Memory B cell (primary cell): ENCODE measurements around the gene NOX4.
"Not testable (repeated sequence)": the region's sequence is repeated elsewhere in the genome, so short reads cannot be mapped to it uniquely, and the experiment has no call there.

Experiments
- ATAC-seq: fragments of 150-1000 bp; cut with Tn5 transposase; 2 replicates; pipeline ENCODE4 v1.10.0; 2021; ENCODE audit warnings: low read depth, mild to moderate bottlenecking, moderate library complexity
- DNase-seq, 2 donors: peaks; one replicate each; pipeline ENCODE4 v3.0.0; 2022; ENCODE audit warnings: low spot score in 2 of 2
- H3K27ac Mint-ChIP-seq: one replicate; pipeline ENCODE4 v1.8.0; 2022; ENCODE audit warnings: mild to moderate bottlenecking, moderate library complexity, mixed read lengths
- H3K27me3 Mint-ChIP-seq: one replicate; pipeline ENCODE4 v1.8.0; 2022; ENCODE audit warnings: mixed read lengths
- H3K36me3 Mint-ChIP-seq: one replicate; pipeline ENCODE4 v1.8.0; 2022; ENCODE audit warnings: mild to moderate bottlenecking, mixed read lengths
- H3K4me1 Mint-ChIP-seq: one replicate; pipeline ENCODE4 v1.8.0; 2022; ENCODE audit warnings: mixed read lengths
- H3K4me3 Mint-ChIP-seq: one replicate; pipeline ENCODE4 v1.8.0; 2022; ENCODE audit warnings: mild to moderate bottlenecking, moderate library complexity, mixed read lengths
- H3K9me3 Mint-ChIP-seq: one replicate; pipeline ENCODE4 v1.8.0; 2022; ENCODE audit warnings: mixed read lengths

Gene NOX4

DNA sequence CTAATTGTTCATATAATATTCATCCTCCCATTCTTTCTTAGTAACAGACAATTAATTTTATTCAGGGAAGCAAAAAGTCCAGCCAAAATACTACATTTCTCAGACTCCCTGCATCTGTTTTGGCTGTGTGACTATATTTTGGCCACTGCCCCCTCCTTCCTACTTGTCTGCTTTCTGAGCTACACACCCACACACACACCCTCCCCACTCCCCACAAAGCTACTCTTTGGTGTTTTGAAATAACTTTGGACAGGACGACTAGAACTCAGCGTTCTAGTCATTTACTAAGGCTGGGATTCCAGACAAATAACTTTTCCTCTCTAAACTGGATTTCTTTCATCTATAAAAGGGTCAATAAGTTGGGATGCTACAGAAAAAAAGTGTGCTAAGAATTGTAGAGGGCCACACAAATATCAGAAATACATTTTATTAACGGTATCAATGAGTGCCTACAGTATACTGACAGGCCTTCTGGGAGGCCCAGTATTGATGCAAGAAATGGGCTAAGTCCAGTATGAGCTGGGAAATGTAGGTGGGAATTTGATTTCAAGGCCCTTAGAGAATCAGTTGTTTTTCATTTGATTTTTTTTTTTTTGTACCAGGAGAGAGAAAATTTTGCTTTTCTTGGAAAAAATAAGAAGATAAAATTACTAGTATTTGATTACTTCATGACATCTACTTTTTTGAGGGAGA is 148.1 kb downstream of the NOX4 start:
- not testable (repeated sequence) for H3K4me1 Mint-ChIP-seq, H3K36me3 Mint-ChIP-seq, H3K9me3 Mint-ChIP-seq, H3K27ac Mint-ChIP-seq, H3K4me3 Mint-ChIP-seq, DNase-seq, ATAC-seq, H3K27me3 Mint-ChIP-seq

DNA sequence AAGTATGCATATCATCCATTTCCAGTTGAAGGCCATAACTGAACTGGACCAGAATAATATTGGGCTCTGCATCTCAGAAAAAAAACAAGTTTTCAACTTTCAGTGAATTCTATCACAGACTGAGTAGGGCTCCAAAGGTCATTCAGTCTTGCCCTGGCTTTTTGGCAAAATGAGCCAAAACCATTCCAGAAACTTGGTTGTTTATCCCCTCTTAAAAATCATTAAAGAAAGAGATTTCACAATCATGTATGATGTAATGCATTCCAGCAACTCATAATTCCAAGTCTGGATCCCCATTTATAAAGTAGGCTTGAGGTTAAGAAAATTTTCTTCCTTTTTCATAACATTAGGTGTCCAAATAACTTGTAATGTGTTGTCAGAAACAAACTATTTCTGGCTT is 150.7 kb downstream of the NOX4 start:
- H3K27me3 Mint-ChIP-seq, DNase-seq, H3K36me3 Mint-ChIP-seq, H3K9me3 Mint-ChIP-seq, ATAC-seq, H3K4me1 Mint-ChIP-seq, H3K27ac Mint-ChIP-seq, H3K4me3 Mint-ChIP-seq: not testable (repeated sequence)

DNA sequence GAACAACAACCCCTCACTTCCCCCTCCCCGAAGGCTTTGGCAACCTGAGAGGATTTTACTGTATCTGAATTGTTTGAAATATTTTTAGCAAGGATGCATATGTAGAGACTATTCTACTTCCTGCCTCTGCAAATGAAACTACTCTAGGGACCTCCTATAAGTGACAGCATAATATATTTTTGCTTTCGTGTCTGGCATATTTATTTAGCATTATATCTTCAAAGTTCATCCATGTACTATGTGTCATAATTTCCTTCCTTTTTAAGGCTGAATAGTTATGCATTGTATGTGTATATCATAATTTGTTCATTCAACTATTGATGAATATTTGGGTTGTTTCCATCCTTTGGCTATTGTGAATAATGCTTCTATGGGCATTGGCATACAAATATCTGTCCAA is 153.1 kb downstream of the NOX4 start:
- not testable (repeated sequence) for H3K27ac Mint-ChIP-seq, ATAC-seq, DNase-seq

DNA sequence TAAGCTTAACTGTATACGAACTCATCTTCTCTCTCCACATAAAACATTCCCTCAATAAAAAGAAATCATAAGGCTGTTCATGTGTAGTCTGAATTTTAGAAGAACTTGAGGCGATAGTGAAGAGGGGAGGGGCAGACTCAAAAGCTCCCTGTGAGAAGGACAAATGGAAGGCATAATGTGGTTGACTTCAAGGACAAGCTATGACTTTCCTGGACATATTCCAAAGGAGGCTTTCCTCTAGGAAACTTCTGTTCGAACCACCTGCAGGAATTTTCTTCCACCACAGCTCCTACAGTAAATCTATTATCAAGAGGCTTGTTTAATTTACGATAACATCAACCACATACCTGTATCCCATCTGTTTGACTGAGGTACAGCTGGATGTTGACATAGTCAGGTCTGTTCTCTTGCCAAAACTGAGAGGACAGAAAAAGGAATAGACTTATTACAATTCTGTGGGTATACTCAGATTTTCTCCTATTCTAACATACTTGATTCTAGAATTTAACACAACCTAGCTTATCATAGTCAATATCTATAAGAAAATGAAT is 154.0 kb downstream of the NOX4 start:
- not testable (repeated sequence) for ATAC-seq

More for the DNA sequence above, 153.1 kb downstream of the NOX4 start:
- not testable (repeated sequence) for H3K4me3 Mint-ChIP-seq, H3K4me1 Mint-ChIP-seq, H3K9me3 Mint-ChIP-seq, H3K36me3 Mint-ChIP-seq, H3K27me3 Mint-ChIP-seq

DNA sequence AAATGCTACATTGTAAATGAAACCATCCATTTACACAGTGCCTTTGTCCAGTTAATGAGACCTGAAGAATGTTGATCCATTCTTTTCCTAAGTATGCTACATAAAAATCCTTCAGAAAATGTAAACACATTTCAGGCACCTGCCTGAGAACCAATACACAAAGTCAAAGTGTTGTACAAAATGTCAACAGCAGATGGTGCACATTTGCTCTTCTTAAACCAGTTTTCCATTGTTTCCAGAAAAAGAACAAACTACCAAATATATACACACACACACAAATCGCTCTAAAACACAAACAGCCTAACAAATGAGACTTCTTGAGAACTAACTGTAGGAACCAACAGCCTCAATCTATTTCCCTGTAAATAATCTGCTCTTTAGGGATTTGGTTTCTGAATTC is 157.5 kb downstream of the NOX4 start:
- not testable (repeated sequence) for H3K4me3 Mint-ChIP-seq, ATAC-seq, H3K4me1 Mint-ChIP-seq, H3K27me3 Mint-ChIP-seq, H3K9me3 Mint-ChIP-seq, DNase-seq, H3K36me3 Mint-ChIP-seq, H3K27ac Mint-ChIP-seq

More for the DNA sequence above, 154.0 kb downstream of the NOX4 start:
- not testable (repeated sequence) for H3K27me3 Mint-ChIP-seq, DNase-seq, H3K36me3 Mint-ChIP-seq, H3K4me3 Mint-ChIP-seq, H3K4me1 Mint-ChIP-seq, H3K9me3 Mint-ChIP-seq, H3K27ac Mint-ChIP-seq

DNA sequence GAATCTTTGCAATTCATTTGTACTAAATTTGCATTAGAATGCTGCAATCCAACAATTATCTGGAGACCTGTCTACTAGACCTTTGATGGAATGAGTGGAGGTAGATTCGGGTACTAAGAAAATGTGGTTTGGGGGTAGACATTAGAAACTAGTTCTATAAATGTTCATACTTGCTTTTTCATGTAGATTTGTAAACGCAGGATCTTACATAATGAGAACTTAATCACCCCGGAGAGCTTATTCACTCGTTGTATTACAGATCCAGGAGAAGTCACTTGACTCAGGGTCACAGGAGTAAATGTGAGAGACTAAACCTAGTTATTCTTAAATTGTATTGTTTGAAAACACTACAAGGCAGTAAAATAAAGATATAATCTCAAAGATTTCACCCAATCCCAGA is 159.2 kb downstream of the NOX4 start:
- H3K27ac Mint-ChIP-seq: not testable (repeated sequence)

DNA sequence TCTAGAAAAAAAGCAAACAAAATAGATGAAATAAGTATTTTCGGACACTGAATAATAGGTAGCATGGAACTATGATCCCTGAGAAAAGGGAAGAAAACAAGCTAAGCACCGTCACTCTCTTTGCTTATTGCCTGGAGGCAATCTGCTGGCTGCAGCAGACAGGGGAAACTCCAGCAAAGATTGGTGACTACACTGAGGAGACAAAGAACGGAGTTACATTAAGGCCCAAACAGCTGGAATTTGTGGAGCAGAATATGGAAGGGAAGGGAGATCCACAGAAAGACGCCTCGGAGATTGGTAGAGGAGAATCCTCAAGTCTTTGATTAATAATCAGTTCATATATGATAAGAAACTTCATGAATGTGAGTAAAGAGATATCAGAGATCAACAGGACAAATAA is 163.3 kb downstream of the NOX4 start:
- Mint-ChIP-seq H3K4me3 (no peak overlapping the region), H3K9me3 (no peaks in the 10 kb centered on the region), H3K4me1 (no peaks in the 10 kb centered on the region), H3K36me3 (no peaks in the 10 kb centered on the region), H3K27ac (no peak overlapping the region), H3K27me3 (no peaks in the 10 kb centered on the region)
- no peak for ATAC-seq
- DNase-seq: no peak

More for the DNA sequence above, 159.2 kb downstream of the NOX4 start:
- H3K4me1 Mint-ChIP-seq, ATAC-seq, H3K36me3 Mint-ChIP-seq, H3K27me3 Mint-ChIP-seq, DNase-seq, H3K9me3 Mint-ChIP-seq, H3K4me3 Mint-ChIP-seq: not testable (repeated sequence)

DNA sequence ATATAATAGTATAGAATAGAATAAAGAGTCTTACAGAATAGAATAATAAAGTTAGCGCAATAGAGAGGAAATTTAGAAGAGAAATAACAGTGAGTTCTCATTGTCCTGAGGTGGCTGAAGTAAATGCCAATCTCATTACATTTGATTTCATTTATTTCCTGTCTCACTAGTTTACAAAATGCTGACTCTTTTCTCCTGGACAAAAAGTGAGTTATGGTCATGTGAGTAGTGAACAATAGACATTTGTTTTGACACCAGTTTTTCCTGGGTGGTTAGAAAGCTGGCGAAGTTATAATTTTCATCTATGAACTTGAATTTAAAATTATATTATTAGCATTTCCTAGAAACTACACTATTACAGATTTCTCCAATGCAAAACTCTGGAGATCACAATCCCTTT is 169.8 kb downstream of the NOX4 start:
- Mint-ChIP-seq H3K4me1 (no peaks in the 10 kb centered on the region), H3K36me3 (no peaks in the 10 kb centered on the region), H3K27me3 (no peaks in the 10 kb centered on the region), H3K4me3 (no peak overlapping the region), H3K9me3 (peaks cover 1% of the 10 kb centered on the region), H3K27ac (no peak overlapping the region)
- no peak for ATAC-seq
- no peak for DNase-seq

DNA sequence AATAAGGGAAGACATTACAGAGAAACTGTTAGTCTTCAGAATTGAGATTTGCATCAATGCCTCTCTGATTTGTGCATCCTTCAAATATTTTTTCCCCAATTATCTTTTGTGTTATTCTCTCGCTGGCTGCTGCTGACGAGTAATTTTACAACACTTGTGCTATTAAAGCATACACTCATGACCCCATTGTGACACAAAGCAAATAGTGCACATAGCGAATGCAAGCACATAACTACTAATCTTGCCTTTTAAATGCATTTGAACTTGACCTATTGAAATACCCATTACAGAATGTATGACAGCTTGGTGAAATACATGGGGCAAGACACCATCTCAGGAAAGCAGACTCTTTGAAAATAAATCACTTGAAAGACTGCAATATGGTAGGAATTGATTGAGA is 180.6 kb downstream of the NOX4 start:
- not testable (repeated sequence) for H3K4me3 Mint-ChIP-seq, H3K36me3 Mint-ChIP-seq, H3K4me1 Mint-ChIP-seq, ATAC-seq, H3K27me3 Mint-ChIP-seq, H3K27ac Mint-ChIP-seq, H3K9me3 Mint-ChIP-seq, DNase-seq

DNA sequence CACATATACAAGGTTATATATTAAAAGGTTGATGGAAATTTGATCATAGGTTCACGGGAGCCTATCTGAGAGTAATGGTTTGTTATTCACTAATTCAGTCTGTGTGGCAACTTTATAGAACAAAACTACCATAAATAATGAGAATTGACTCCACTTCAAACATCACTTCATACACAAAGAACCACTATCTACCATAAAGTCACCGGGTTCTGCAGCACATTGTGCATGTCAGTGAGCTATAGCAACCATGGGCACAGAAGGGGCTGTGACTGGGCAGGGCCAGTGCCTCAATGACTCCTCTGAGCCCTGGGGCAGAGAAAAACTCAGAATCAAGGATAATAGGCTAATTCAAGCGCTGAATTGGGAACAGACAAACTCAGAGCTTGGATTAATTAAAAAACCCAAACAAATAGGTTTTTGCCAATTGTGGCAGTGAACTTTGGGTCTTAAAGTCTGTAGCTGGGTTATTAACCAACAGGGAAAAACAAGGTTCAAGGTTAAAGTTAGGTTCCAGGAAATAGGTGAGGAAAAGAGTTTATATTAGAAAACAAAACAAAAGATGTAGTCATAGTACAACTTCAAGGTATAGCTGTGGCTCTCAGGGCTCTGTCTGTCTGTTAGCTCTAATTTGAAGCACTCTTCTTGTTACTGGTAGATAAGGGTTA is 181.7 kb downstream of the NOX4 start:
- not testable (repeated sequence) for H3K36me3 Mint-ChIP-seq

DNA sequence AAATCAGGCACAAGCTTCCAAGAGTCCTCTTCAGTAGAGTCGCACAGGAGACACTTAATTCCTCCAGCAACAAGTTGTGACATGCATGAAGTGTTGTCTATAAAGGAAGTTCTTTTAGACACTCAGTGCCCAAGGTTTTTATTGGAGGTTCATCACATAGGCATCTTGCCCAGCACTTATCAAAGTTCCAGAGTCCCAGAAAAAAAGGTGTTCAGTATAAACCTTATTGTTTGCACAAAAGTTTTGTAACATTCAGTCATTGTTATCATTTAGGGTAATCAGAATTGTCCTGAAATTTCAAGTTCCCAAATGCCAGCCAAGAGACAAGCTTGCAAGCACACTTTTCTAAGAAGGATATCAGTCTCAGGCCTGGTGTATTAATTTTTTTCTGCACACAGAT is 182.9 kb downstream of the NOX4 start:
- not testable (repeated sequence) for H3K27me3 Mint-ChIP-seq, H3K27ac Mint-ChIP-seq, H3K4me1 Mint-ChIP-seq, DNase-seq, ATAC-seq, H3K9me3 Mint-ChIP-seq, H3K4me3 Mint-ChIP-seq, H3K36me3 Mint-ChIP-seq

More for the DNA sequence above, 181.7 kb downstream of the NOX4 start:
- H3K9me3 Mint-ChIP-seq, H3K4me3 Mint-ChIP-seq, ATAC-seq, H3K4me1 Mint-ChIP-seq, DNase-seq, H3K27ac Mint-ChIP-seq, H3K27me3 Mint-ChIP-seq: not testable (repeated sequence)

DNA sequence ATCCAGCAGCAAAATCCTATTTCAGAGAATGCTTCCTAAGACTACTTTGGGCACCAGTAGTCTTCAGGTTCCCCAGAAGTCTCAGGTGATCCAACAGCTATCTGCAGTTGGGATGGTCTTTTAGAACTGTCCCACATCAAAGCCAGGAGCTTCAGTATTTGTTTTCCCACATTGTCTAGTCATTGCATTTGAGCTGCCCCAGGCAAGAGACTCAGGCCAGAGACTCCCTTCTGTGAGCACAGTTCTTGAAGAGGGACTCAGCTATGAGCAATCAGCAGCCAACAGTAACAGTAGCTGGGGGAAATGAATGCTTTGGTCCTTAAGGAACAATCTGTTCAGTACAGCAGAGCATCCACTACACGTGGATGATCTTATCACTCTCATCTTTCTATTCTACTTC is 188.1 kb downstream of the NOX4 start:
- ATAC-seq, H3K4me3 Mint-ChIP-seq, H3K36me3 Mint-ChIP-seq, H3K4me1 Mint-ChIP-seq, H3K27ac Mint-ChIP-seq, H3K27me3 Mint-ChIP-seq, DNase-seq, H3K9me3 Mint-ChIP-seq: not testable (repeated sequence)

DNA sequence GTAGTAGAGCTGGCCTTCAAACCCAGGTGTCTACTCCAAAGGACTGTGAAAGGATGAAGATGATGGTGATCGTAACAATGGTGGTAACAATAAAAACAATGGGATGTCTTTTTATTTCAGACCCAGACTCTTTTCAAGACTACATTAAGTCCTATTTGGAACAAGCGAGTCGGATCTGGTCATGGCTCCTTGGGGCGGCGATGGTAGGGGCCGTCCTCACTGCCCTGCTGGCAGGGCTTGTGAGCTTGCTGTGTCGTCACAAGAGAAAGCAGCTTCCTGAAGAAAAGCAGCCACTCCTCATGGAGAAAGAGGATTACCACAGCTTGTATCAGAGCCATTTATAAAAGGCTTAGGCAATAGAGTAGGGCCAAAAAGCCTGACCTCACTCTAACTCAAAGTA is 196.2 kb downstream of the NOX4 start:
- not testable (repeated sequence) for DNase-seq, H3K4me3 Mint-ChIP-seq, H3K36me3 Mint-ChIP-seq, H3K27me3 Mint-ChIP-seq, H3K4me1 Mint-ChIP-seq, H3K27ac Mint-ChIP-seq, H3K9me3 Mint-ChIP-seq, ATAC-seq

DNA sequence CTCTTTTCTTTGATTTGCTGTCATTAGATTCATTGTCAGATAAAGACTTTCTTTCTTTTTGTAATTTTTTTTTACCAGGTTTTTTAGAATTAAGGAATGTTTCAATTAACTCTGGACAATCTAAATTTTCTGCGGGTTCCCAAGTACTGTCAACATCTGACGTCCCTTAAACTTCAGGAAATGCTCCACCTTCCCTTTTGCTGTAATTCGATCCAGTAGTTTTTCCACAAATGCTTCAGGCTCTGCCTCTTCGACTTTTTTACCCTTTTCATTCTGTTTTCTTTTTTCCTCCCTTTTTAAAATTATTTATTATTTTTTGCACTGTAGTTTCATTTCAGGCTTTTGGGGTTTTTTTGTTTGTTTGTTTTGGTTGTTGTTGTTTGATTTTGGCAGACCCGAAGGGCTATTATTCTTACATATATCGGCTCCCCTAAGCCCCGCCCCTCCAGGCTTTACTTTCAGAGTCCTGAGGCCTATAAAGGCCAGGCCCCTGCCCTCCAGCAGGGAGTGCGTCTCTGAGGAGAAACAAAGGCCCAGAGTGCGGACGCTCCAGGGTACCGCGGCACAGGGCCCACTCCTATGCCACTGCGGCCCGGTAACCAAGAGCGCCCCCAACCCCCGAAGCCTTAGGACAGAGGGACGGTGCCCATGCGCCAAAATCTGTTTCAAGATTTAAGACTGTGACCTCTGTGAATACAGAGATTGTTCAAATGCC is 197.1 kb downstream of the NOX4 start:
- Mint-ChIP-seq H3K27me3 (no peaks in the 10 kb centered on the region), H3K27ac (no peak overlapping the region), H3K4me1 (no peaks in the 10 kb centered on the region), H3K4me3 (no peak overlapping the region), H3K36me3 (no peaks in the 10 kb centered on the region), H3K9me3 (peaks cover 1% of the 10 kb centered on the region)
- ATAC-seq: no peak
- DNase-seq: no peak
